ENCODE results near the gene BBS2. TPM values are rescaled to one million over a fixed set of nuclear protein-coding genes. Genes with fewer than 3 reads are reported as not detected.

Gene BBS2, protein sequence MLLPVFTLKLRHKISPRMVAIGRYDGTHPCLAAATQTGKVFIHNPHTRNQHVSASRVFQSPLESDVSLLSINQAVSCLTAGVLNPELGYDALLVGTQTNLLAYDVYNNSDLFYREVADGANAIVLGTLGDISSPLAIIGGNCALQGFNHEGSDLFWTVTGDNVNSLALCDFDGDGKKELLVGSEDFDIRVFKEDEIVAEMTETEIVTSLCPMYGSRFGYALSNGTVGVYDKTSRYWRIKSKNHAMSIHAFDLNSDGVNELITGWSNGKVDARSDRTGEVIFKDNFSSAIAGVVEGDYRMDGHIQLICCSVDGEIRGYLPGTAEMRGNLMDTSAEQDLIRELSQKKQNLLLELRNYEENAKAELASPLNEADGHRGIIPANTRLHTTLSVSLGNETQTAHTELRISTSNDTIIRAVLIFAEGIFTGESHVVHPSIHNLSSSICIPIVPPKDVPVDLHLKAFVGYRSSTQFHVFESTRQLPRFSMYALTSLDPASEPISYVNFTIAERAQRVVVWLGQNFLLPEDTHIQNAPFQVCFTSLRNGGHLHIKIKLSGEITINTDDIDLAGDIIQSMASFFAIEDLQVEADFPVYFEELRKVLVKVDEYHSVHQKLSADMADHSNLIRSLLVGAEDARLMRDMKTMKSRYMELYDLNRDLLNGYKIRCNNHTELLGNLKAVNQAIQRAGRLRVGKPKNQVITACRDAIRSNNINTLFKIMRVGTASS
- total RNA-seq (2022; extraction: Qiagen RNA extraction), result 19.6 to 25.1 TPM (median 23.6 TPM) in 5 replicates

GRCh38 chr16:56519459-56520250, at the start of gene BBS2:
TSS of gene BBS2 (minus strand) at chr16:56520024. CDS start at chr16:56519862, 162 bp downstream.

GRCh38 chr16:56564793-56565477, 45.1 kb upstream of the BBS2 start, which contains the start of gene MT4:
TSS of gene MT4 (plus strand) at chr16:56565073. CDS start at chr16:56565129, 56 bp downstream.

GRCh38 chr16:56450986-56451752, 68.7 kb downstream of the BBS2 start, which contains the start of the genes NUDT21 and OGFOD1:
TSS of gene NUDT21 (minus strand) at chr16:56451332. CDS start at chr16:56451202, 130 bp downstream.
TSS of gene OGFOD1 (plus strand) at chr16:56451554. CDS start at chr16:56451613, 59 bp downstream.

Other genes with a start within 250 kb of the BBS2 start
- gene AMFR, start 94.5 kb downstream of the BBS2 start, total RNA-seq (2022; extraction: Qiagen RNA extraction), result 65.5 to 74.2 TPM (median 71.1 TPM) in 5 replicates
- 109 to 140 TPM (median 134 TPM) in 5 replicates for gene NUDT21, start 68.7 kb downstream of the BBS2 start, total RNA-seq (2022; extraction: Qiagen RNA extraction)
- gene OGFOD1, start 68.5 kb downstream of the BBS2 start, total RNA-seq (2022; extraction: Qiagen RNA extraction), result 69.9 to 91.8 TPM (median 80.5 TPM) in 5 replicates
- gene MT4, start 45.0 kb upstream of the BBS2 start, total RNA-seq (2022; extraction: Qiagen RNA extraction), result not detected in 5 replicates
- gene MT3, start 69.5 kb upstream of the BBS2 start, total RNA-seq (2022; extraction: Qiagen RNA extraction), result 0.34 to 0.82 TPM (median 0.54 TPM) in 4 of 5 replicates, not detected in the other
- 1,981 to 2,932 TPM (median 2,492 TPM) in 5 replicates for gene MT2A, start 88.6 kb upstream of the BBS2 start, total RNA-seq (2022; extraction: Qiagen RNA extraction)
- not detected in 5 replicates for gene MT1E, start 105.8 kb upstream of the BBS2 start, total RNA-seq (2022; extraction: Qiagen RNA extraction)
- gene MT1M, start 112.6 kb upstream of the BBS2 start, total RNA-seq (2022; extraction: Qiagen RNA extraction), result 0.15 to 0.18 TPM in 2 of 5 replicates, not detected in the others
- 25.2 to 38.3 TPM (median 30.3 TPM) in 5 replicates for gene MT1A, start 118.6 kb upstream of the BBS2 start, total RNA-seq (2022; extraction: Qiagen RNA extraction)
- 0.43 TPM in 1 of 5 replicates, not detected in the others for gene MT1B, start 131.9 kb upstream of the BBS2 start, total RNA-seq (2022; extraction: Qiagen RNA extraction)
- 14.8 to 20.2 TPM (median 16.2 TPM) in 5 replicates for gene MT1F, start 137.9 kb upstream of the BBS2 start, total RNA-seq (2022; extraction: Qiagen RNA extraction)
- not detected in 5 replicates for gene MT1G, start 148.0 kb upstream of the BBS2 start, total RNA-seq (2022; extraction: Qiagen RNA extraction)
- gene MT1H, start 149.8 kb upstream of the BBS2 start, total RNA-seq (2022; extraction: Qiagen RNA extraction), result not detected in 5 replicates
- gene MT1X, start 162.4 kb upstream of the BBS2 start, total RNA-seq (2022; extraction: Qiagen RNA extraction), result 401 to 928 TPM (median 662 TPM) in 5 replicates
- gene NUP93, start 210.1 kb upstream of the BBS2 start, total RNA-seq (2022; extraction: Qiagen RNA extraction), result 84.6 to 107 TPM (median 102 TPM) in 5 replicates